HL-60/S4 treated with retinoic acid at 250 ng/mL for 4 days and 3 days (cell line): ENCODE measurements around the gene N4BP2L2.

Experiments
- in situ Hi-C: fragments of 300-500 bp; cut with MboI; formaldehyde crosslinking; loops from 2 replicates; pipeline ENCODE4 v1.7.0; 2022; ENCODE audit warnings: low sequenced_read_pairs

The N4BP2L2 gene

GRCh38 chr13:32535115-32535514, 3.5 kb downstream of the N4BP2L2 start:
- in situ Hi-C loops = no loop called here

DNA sequence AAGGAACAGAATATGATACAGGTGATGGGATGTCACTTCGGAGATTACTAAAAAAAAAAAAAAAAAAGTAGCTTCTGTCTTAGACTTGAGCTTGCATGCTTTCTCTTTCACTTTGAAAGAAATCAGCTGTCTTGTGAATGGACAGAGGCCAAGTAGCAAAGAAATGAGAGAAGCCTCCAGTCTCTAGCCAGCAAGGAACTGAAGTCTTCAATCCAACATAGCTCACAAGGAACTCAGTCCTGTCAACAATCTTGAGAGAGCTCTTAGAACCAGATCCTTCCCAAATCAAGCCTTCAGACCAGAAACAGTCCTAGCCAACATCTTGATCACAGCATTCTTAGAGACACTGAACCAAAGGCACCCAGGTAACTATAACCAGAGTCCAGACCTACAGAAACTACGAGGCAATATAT, 7.7 kb downstream of the N4BP2L2 start:
- in situ Hi-C loops = no loop called here

DNA sequence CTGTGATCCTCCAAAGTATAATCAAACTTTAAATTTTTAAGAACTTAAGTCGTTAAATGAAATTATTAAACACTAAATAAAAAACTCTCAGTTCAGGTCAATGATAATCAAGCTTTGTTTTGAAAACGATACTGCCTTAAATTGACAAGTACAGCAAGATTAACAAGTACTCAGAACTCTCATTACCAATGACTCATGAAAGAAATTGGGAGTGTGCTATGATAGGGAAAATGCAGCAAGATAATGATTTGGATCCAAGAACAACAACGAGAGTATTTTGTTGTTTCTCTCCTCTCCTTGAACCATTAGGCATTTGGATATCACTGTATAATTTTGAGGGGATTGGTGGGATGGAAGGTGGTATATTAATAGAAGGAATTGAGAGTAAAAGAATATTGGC, 10.2 kb downstream of the N4BP2L2 start:
- in situ Hi-C loops = no loop called here

DNA sequence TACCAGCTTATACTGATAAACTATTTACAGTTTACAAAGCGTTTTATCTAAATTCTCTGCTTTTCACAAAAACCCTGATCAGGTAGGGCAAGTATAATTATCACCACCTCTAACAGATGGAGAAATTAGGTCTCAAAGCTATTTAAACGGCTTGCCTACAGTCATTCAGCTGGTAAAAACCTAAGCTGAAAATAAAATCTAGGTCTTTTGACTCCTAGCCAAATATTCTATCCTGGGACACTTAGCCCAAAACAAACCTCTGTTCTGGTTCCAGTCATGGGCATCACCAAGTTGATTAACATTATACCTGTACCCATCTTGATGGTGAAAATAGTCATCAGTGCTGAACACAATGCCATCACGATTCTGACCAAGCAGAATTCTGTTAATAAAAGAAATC, 11.4 kb downstream of the N4BP2L2 start:
- in situ Hi-C loops = no loop called here

DNA sequence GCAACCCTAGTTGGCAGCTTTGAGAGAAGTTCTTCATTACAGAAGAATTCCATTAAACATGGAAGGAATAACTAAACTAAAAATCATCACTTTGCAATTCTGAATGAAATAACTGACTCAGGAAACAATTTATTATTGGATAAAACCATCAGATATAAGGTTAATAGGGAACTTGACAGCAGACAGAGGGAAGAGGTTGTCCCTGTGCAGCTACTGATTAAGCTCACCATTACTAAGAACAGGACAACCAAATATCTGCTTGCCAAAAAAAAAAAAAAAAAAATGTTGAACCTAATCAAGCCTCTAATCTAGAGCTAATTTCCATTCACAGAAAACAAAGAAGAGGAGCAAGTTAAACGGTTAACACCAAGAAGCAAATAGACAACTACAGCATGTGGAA, 12.8 kb downstream of the N4BP2L2 start:
- in situ Hi-C loops = no loop called here

GRCh38 chr13:32515246-32515645, 23.3 kb downstream of the N4BP2L2 start:
- in situ Hi-C loops = no loop called here

DNA sequence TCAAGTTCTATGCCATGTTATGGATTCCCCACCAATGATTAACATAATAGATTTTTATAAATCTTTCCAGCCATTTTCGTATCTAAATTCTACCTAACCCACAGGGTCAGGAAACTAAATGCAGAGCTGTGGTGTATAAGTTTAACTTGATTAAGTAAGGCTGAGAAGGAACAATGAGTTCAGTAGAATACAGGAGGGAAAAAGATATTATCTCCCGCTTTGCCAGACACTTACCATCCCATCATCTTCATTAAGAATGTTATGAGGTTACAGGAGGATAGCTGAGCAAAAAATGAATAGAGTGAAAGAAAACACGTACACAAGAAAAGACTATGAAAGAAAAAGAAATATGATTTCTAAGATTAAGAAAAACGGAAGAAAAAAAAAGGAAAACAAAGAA, 27.1 kb downstream of the N4BP2L2 start:
- in situ Hi-C loops = no loop called here

DNA sequence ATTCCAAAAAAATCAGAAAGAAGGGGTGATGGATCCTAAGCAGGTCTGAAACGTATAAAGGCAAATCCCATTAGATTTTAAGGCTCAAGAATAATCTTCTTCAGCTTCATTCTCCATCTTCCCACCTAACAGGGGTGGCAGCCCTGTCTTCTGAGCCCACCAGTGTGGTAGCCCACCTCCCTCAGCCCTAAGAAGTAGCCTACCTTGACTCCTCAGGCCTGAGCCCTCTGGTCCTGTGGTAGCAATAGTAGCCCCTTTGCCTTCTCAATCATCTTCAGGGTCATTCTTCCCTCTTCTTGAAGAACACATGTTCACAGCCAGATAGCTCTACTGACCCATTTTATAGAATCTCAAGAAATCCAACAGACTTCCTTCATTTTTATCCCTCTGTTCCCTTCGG, 33.7 kb downstream of the N4BP2L2 start:
- in situ Hi-C loops = no loop called here

DNA sequence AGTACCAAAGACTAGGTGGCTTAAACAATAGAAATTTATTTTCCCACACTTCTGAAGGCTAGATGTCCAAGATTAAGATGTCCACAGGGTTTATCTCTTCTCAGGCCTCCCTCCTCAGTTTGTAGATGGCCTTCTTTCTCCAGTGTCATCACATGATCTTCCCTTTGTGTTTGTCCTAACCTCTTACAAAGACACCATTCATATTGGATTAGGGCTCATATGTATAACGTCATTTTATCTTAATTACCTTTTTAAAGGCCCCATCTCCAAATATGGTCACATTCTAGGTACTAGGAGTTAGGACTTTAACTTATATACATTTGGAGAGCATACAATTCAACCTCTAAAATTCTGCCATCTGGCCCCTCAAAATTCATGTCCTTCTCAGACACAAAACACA, 34.3 kb downstream of the N4BP2L2 start:
- in situ Hi-C loops = no loop called here

GRCh38 chr13:32503727-32504126, 34.9 kb downstream of the N4BP2L2 start:
- in situ Hi-C loops = no loop called here

GRCh38 chr13:32501064-32501463, 37.5 kb downstream of the N4BP2L2 start:
- in situ Hi-C loops = no loop called here

DNA sequence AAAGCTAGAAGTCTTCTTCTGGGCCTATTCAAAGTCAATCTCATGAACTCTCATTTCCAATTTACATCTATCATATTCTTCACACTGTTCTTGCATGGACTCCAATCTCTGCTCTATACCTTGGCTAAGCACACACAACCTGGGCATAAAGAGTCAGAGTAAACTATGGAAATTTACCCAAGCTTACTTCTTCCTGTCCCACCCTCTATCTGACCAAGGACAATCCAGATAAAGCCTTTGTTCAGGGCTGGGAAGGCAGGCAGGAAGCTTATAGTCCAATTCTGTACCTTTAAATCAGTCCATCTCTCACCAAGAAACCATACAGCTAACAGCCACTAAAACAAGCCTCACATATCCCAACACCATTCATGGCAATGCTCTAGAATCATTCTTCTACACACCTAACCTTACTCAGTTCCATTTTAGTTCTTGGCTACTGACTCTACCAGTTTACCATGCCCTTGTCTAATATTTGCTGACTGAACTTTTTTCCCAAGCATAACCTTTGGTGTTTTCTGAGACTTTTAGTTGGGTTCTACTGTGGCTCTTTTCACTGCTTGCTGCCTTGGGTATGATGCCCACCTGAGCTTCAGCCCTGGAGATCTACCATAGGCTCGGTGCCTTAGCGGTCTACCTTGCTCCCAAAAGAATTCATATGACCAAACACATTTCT, 38.9 kb downstream of the N4BP2L2 start:
- in situ Hi-C loops = no loop called here

GRCh38 chr13:32497589-32497988, 41.0 kb downstream of the N4BP2L2 start:
- in situ Hi-C loops = no loop called here

- in situ Hi-C loops = no loop called here
Observed at GRCh38 chr13:32496599-32497160, 41.9 kb downstream of the N4BP2L2 start.

GRCh38 chr13:32495841-32496240, 42.8 kb downstream of the N4BP2L2 start:
- in situ Hi-C loops = no loop called here

DNA sequence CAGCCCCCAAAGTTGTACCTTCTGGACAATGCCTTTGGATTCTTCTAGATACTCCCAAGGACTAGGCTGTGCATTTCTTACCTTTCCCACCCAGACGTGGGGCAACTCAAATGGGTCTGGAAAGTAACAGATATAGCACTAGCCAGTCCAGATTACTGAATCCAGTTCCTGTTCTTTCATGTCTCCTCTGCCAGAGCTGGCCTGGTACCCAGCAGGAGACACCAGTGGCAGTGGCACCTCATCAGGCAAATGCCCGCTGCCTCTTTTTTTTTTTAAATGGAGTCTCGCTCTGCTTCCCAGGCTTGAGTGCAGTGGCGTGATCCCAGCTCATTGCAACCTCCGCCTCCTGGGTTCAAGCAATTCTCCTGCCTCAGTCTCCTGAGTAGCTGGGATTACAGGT, 43.2 kb downstream of the N4BP2L2 start:
- in situ Hi-C loops = no loop called here

DNA sequence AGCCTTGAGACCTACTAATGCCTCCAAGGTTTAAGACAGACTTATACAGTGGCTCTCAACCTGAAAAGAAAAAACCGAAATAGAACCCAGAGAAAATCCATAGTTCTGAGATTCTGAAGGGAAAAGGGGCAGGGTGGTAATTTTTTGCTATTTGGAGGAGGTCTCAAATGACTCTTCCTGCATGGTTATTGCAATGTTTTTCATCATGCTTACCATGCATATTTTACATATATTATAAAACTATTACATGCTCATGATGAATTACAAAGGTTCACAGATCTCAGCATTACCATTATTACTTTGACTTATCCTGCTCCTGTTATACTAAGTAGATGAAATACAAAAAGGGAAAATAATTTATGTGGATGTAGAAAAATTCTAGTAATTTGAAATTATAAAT, 47.6 kb downstream of the N4BP2L2 start:
- in situ Hi-C loops = no loop called here

GRCh38 chr13:32476892-32477291, 61.7 kb downstream of the N4BP2L2 start:
- in situ Hi-C loops = no loop called here

DNA sequence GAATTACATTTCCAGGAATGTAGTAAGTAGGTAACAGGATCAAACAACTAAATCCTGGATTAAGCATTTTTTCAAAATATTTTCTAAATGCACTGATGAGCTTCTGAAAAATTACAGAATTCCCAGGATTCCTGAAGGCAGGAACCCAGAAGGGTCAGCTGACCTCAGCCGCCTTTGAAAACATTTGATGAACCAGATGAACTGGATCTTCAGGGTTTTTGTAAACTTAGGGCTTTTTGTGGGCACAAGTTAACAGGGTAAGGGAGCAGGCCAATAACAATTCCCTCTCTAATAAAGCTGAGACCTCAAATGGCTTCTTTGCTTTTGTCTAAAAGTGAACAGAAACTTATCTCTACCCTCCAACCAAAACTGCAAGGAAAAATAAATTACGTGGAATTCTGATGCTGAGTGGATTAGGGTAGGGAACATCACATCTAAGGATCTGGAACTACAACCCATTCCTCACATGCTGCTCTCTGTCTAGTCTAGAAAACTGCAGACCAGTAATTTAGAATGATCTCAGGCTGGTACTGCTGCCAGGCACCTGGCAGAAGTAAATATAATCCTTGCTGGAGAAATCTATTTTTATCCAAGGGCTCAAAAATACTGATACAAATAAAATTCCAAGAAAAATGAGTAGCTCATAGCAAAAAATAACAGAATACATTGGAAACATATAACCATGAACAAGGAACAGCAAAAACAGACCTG, 62.4 kb downstream of the N4BP2L2 start:
- in situ Hi-C loops = no loop called here

GRCh38 chr13:32474999-32475792, 63.4 kb downstream of the N4BP2L2 start:
- in situ Hi-C loops = no loop called here

GRCh38 chr13:32473650-32474049, 64.9 kb downstream of the N4BP2L2 start:
- in situ Hi-C loops = no loop called here

DNA sequence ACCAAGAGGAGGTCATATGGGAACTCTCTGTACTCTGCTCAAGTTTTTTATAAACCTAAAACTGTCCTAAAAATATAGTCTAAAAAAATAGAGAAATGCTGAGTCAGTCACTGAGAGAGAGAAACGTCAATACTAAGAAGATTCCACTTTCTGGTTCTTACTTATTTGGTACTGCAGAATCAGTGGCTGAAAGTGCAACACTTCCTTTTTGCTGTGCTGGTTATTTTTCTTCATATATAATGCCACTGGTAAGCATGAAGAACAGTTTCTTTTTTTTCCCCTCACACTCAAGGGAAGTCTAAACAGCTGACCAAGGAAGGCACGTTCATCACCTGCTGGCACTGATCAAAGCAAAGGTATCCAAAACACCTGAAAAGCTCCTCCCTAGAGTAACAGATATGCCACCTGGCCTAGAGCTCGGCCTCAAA, 66.4 kb downstream of the N4BP2L2 start:
- in situ Hi-C loops = no loop called here
